GM18868 (cell line): ENCODE data around the gene GHRHR.

ENCODE experiments used
- ATAC-seq: cut with Tn5 transposase; IDR thresholded peaks from one replicate; pipeline ENCODE4 v1.9.1; 2021; ENCODE audit warnings: mild to moderate bottlenecking, moderate library complexity; ENCODE audit not compliant: unreplicated experiment

Gene GHRHR

GRCh38 chr7:30983914-30984247 is 20.1 kb downstream of the GHRHR start:
- no peak for ATAC-seq

- ATAC-seq = no peak
Observed at GRCh38 chr7:30984359-30985107, 20.8 kb downstream of the GHRHR start.

GRCh38 chr7:30985756-30986155 is 22.0 kb downstream of the GHRHR start:
- ATAC-seq = no peak

GRCh38 chr7:30986331-30986730 is 22.6 kb downstream of the GHRHR start:
- ATAC-seq = no peak

GRCh38 chr7:30986738-30987137 is 23.0 kb downstream of the GHRHR start:
- ATAC-seq = no peak

GRCh38 chr7:30987178-30987577 is 23.4 kb downstream of the GHRHR start:
- ATAC-seq = no peak

- no peak for ATAC-seq
Observed at GRCh38 chr7:30987936-30988335, 24.2 kb downstream of the GHRHR start.

- ATAC-seq = no peak
Observed at GRCh38 chr7:30988351-30989005, 24.7 kb downstream of the GHRHR start.

GRCh38 chr7:30989008-30989823 is 25.5 kb downstream of the GHRHR start:
- no peak for ATAC-seq

- no peak for ATAC-seq
Observed at GRCh38 chr7:30989824-30990672, 26.3 kb downstream of the GHRHR start.

- ATAC-seq = no peak
Observed at GRCh38 chr7:30990673-30991170, 27.0 kb downstream of the GHRHR start.

- no peak for ATAC-seq
Observed at GRCh38 chr7:30992414-30992813, 28.7 kb downstream of the GHRHR start.

- ATAC-seq = no peak
Observed at GRCh38 chr7:30994206-30995100, 30.7 kb downstream of the GHRHR start.

GRCh38 chr7:30995536-30995935 is 31.8 kb downstream of the GHRHR start:
- ATAC-seq = no peak

GRCh38 chr7:30996256-30996655 is 32.5 kb downstream of the GHRHR start:
- ATAC-seq = no peak

- no peak for ATAC-seq
Observed at GRCh38 chr7:30996883-30997282, 33.1 kb downstream of the GHRHR start.

- no peak for ATAC-seq
Observed at GRCh38 chr7:30997316-30997715, 33.6 kb downstream of the GHRHR start.

- no peak for ATAC-seq
Observed at GRCh38 chr7:30998180-30998579, 34.4 kb downstream of the GHRHR start.

GRCh38 chr7:31000161-31000693 is 36.5 kb downstream of the GHRHR start:
- no peak for ATAC-seq
